GM21723 (cell line): Measurements from ENCODE around the gene SLC35F1.

Experiments
- ATAC-seq: cut with Tn5 transposase; IDR thresholded peaks from one replicate; pipeline ENCODE4 v1.9.1; 2021; ENCODE audit warnings: mild to moderate bottlenecking, moderate library complexity; ENCODE audit not compliant: unreplicated experiment

Gene SLC35F1

GRCh38 chr6:118252474-118252873 is 345.4 kb downstream of the SLC35F1 start:
- peak; percentile 71 for ATAC-seq

DNA sequence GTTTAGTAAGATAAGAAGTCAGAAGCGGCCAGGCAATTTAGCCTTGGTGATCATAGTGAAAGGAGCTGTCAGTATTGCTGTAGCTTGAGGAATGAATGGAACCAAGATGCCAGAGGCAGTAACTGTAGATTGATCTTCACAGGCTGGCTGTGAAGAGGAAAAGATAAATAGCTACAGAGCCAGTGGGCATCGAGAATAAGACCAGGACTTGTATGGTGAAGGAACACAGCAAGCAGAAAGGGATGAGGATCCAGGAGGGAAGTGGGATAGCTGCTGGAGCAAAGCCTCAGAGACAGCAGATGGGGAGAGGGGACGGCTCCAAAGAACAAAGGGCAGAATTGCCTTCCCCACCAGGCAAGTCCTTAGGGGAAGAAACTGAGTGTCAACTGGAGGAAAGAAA is 346.7 kb downstream of the SLC35F1 start:
- no peak for ATAC-seq

DNA sequence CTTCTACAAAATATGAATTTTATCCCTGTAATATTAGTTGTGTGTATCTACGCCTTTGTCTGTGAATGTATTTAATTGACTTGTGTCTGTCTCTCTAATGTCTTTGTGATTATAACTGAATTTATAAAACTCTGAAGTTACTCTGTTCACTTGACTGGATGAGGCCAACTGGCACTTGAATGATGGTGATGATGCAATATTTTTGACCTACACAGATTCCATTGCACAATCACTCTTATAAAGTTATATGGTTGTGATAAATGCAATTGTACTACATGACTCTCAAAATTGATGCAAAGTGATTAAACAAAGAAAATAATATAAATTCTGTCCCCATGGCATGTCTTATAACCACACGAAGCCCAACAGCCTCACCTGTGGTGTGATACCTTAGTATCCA is 353.8 kb downstream of the SLC35F1 start:
- no peak for ATAC-seq

- ATAC-seq = no peak
Observed at GRCh38 chr6:118263921-118264486, 356.9 kb downstream of the SLC35F1 start.

- no peak for ATAC-seq
Observed at GRCh38 chr6:118269659-118270058, 362.6 kb downstream of the SLC35F1 start.

- no peak for ATAC-seq
Observed at GRCh38 chr6:118277631-118278030, 370.6 kb downstream of the SLC35F1 start.

- peak; percentile 99 for ATAC-seq
Observed at GRCh38 chr6:118280210-118280609, 373.1 kb downstream of the SLC35F1 start.

DNA sequence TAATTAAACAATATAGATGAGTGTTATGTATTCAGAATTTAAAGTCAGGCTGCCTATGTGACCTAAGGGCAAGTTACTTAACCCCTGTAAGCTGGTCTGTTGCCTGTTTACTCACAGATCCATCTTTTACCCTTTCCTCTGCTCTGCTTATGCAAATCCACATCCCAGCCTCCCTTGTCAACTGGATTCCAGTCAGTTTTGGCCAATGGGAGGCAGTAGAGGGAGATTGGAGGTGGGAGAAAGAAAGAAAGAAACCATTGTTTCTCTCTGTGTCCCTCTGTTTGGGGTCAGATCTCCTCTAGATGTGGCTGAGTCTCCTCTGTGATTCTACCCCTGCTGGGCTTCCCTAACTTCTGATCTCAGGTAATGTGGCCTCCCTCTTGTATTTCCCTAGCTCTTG is 374.2 kb downstream of the SLC35F1 start:
- ATAC-seq = no peak

DNA sequence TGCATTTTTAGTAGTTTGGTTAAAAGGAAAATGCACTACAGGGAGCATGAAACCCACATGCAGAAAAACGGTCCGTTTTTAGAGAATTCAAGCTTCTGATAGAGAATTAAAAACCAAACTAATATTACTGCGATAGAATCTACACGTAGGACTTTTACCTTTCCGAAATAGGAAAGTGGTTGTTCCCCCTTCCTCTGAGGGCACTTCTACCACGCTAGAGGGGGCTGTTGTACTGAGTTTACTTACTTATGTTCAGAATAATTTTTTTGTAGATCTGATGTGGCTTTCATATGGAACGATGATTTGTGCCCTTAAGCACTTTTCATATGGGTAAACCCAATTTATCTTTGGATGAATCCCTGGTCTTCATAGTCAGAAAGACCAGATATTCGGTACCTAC is 376.7 kb downstream of the SLC35F1 start:
- ATAC-seq = no peak

GRCh38 chr6:118284736-118285360 is 377.8 kb downstream of the SLC35F1 start:
- ATAC-seq = no peak

GRCh38 chr6:118285791-118286190 is 378.7 kb downstream of the SLC35F1 start:
- no peak for ATAC-seq

DNA sequence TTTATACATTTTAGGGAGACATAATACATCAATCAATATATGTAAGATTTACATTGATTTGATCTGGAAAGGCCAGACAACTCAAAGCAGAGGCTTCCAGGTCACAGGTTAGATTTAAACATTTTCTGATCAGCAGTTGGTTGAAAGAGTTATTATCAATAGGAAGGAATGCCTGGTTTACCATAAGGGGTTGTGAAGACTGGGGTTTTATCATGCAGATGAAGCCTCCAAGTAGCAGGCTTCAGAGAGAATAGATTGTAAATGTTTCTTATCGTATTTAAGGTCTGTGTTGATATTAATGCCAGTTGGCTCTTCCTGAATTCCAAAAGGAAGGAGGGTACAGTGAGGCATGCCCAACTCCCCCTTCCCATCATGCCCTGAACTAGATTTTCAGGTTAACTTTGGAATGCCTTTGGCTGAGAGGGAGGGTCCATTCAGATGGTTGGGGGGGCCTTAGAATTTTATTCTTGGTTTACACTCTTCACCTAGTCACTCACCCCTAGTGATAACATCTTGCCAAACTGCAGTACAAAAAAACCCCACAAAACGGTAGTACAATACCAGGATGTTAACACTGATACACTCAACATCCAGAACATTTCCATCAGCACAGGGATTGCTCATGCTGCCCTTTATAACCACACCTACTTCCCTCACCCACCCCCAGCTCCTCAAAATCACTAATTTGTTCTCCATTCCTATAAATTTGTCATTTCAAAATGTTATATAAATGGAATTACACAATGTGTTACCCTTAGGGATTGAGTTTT is 381.5 kb downstream of the SLC35F1 start:
- ATAC-seq = no peak

DNA sequence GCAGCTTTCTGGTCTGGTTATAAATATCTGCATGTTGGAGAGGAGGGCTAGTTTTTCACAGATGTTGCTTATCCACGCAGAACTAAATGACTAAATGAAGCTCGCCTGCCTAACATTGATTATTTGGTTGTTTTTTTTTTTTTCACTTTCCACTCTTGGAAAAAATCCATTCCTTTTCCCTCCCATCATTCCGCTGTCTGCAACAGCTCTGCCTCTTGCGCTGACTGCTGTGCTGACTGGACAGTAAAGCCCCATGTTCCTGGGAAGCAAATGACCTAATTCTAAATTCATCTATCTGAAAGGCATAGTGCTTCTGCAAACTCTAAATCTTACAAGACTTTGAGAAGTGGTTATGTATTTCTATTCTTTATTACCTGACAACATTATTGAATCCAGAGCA is 385.5 kb downstream of the SLC35F1 start:
- ATAC-seq = no peak

- no peak for ATAC-seq
Observed at GRCh38 chr6:118294906-118295305, 387.8 kb downstream of the SLC35F1 start.

- ATAC-seq = no peak
Observed at GRCh38 chr6:118295336-118295735, 388.3 kb downstream of the SLC35F1 start.

GRCh38 chr6:118296129-118296901 is 389.3 kb downstream of the SLC35F1 start:
- ATAC-seq = no peak

- ATAC-seq = no peak
Observed at GRCh38 chr6:118297821-118298220, 390.8 kb downstream of the SLC35F1 start.

- no peak for ATAC-seq
Observed at GRCh38 chr6:118298476-118299427, 391.7 kb downstream of the SLC35F1 start.

- ATAC-seq = no peak
Observed at GRCh38 chr6:118299457-118299856, 392.4 kb downstream of the SLC35F1 start.

GRCh38 chr6:118304321-118304720 is 397.3 kb downstream of the SLC35F1 start:
- no peak for ATAC-seq
